Left lung (tissue), 10 donors: ENCODE data around the gene ARHGEF2. TPM values are rescaled to one million over a fixed set of nuclear protein-coding genes. Genes with fewer than 3 reads are reported as not detected.

Experiments used
- ATAC-seq: fragments of 200-7000 bp; cut with Tn5 transposase; one replicate; pipeline ENCODE4 v1.9.1; 2020; ENCODE audit warnings: moderate library complexity
- DNase-seq, 4 donors: peaks; one replicate each; pipeline ENCODE4 v3.0.0-alpha.2; 2013 to 2020
- H3K27ac ChIP-seq, 2 donors: fragments of 200-600 bp; sonication (generic) in 1 of 2; one replicate each; pipeline versions ENCODE4 v1.5.0 to v1.8.0; 2020 to 2021
- H3K27me3 ChIP-seq, 2 donors: fragments of 200-600 bp; sonication (generic) in 1 of 2; one replicate each; pipeline versions ENCODE4 v1.5.0 to v1.8.0; 2020 to 2021
- H3K36me3 ChIP-seq, 2 donors: fragments of 200-600 bp; sonication (generic) in 1 of 2; one replicate each; pipeline versions ENCODE4 v1.5.0 to v1.8.0; 2020 to 2021
- H3K4me1 ChIP-seq, 2 donors: fragments of 200-600 bp; one replicate each; pipeline ENCODE4 v1.8.0; 2021
- H3K4me3 ChIP-seq, 2 donors: fragments of 200-600 bp; sonication (generic) in 1 of 2; one replicate each; pipeline versions ENCODE4 v1.5.0 to v1.8.0; 2020 to 2021; ENCODE audit warnings: mild to moderate bottlenecking in 1 of 2
- H3K9me3 ChIP-seq, 2 donors: fragments of 200-600 bp; sonication (generic) in 1 of 2; one replicate each; pipeline versions ENCODE4 v1.5.0 to v1.8.0; 2020 to 2021
- intact Hi-C, 2 donors: fragments of 100-400 bp; cut with DNase I; formaldehyde crosslinking; loops; one replicate each; pipeline versions ENCODE4 v1.11.2 to v1.14.2; 2022
- polyA plus RNA-seq, 6 donors: library from polyadenylated mRNA; unstranded; fragments of 120-200 nt; gene quantifications; one replicate each; pipeline ENCODE4 v1.2.1, GENCODE V29; 2013; ENCODE audit not compliant: insufficient read length in 6 of 6
- total RNA-seq, 2 donors: library from RNA; stranded (reverse); fragmentation: NEBNext Ultra II Directional; extraction: Animal tissue kit (Norgen Biotek cat#: 25700); gene quantifications; one replicate each; pipeline ENCODE4 v1.2.1, GENCODE V29; 2021
- TF ChIP-seq, protein P1 (sequence below), 2 donors: fragments of 200-600 bp; sonication (generic) in 1 of 2; IDR thresholded peaks; one replicate each; pipeline versions ENCODE4 v1.5.0 to v1.8.0; 2021; ENCODE audit warnings: antibody characterized with exemption in 2 of 2
- donor health status: DM: no; HTN: yes; CAD: no.
- donor health status: DM: no; HTN: no; CAD: no.

Gene ARHGEF2
- total and polyA plus RNA-seq, 8 donors = 158 to 290 (median 218) TPM

DNA sequence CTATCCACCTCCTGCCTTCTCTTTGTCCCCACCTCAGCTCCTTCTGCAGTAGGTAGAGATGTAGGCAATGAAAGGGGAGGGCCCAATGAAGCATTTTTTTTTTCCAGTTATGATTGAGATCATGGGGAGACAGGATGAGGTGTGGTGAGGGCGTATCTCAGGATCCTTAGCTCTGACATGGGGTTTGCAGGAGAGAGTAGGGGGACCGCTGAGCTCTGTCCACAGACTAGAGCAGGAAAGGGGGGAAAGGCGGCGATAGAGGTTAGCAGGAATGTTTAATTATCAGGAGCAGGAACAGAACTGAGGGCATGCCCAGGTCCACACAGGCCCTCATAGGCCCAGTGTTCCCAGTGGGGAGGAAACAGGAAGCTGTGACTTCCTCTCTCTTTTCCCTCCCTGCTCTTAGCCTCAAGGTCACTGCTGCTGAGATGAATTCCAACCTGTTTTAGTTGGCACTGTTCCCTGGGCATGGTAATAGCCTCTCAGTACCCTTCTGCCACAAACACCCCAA lies 37.8 kb downstream of the ARHGEF2 start:
- intact Hi-C loops = no loop called here
- Histone ChIP-seq H3K4me1 (peaks cover 22 to 75% of the 10 kb centered on the region in 2 donors), H3K4me3 (no peak overlapping the region), H3K9me3 (no peaks in the 10 kb centered on the region), H3K27ac (peak overlapping the region; percentile 79 to 80), H3K36me3 (peaks cover 0 to 3% of the 10 kb centered on the region in 2 donors), H3K27me3 (no peaks in the 10 kb centered on the region)
- ATAC-seq = peak; percentile 78
- TF ChIP-seq, protein P1, sequence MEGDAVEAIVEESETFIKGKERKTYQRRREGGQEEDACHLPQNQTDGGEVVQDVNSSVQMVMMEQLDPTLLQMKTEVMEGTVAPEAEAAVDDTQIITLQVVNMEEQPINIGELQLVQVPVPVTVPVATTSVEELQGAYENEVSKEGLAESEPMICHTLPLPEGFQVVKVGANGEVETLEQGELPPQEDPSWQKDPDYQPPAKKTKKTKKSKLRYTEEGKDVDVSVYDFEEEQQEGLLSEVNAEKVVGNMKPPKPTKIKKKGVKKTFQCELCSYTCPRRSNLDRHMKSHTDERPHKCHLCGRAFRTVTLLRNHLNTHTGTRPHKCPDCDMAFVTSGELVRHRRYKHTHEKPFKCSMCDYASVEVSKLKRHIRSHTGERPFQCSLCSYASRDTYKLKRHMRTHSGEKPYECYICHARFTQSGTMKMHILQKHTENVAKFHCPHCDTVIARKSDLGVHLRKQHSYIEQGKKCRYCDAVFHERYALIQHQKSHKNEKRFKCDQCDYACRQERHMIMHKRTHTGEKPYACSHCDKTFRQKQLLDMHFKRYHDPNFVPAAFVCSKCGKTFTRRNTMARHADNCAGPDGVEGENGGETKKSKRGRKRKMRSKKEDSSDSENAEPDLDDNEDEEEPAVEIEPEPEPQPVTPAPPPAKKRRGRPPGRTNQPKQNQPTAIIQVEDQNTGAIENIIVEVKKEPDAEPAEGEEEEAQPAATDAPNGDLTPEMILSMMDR (IDR thresholded peaks at IDR 0.05) = no peak
- peak in 1 of 4 donors; percentile 74 for DNase-seq

DNA sequence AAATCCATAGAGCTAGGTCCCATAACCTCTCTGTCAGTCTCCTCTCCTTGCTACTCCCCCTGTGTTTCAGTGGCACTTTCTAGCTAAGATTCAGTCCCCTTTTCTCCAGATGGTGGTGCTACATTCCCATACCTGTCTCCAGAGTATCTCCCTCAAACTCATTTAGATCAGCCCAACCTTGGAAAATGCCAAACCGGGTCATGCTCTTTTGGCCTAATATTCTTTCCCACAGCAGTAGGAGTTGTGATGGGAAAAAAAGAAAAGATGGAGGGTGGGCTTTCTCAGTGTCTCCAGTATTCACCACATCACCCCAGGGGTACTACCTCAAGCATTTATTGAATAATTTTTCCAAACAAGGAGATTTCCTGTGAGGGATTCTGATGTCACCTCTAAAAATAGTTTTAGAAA lies 40.1 kb downstream of the ARHGEF2 start:
- peaks cover 0 to 4% of the 10 kb centered on the region in 2 donors for H3K36me3 ChIP-seq
- peaks cover 22 to 68% of the 10 kb centered on the region in 2 donors for H3K4me1 ChIP-seq
- H3K4me3 ChIP-seq = no peak overlapping the region
- no peaks in the 10 kb centered on the region for H3K27me3 ChIP-seq
- peak overlapping the region in 1 of 2 donors; percentile 27 for H3K27ac ChIP-seq
- ATAC-seq (peak; percentile 13), DNase-seq (peak in 2 of 4 donors; percentile 43 to 75)
- TF ChIP-seq, protein P1 (IDR thresholded peaks at IDR 0.05) = peak; percentile 39 to 52
- no peaks in the 10 kb centered on the region for H3K9me3 ChIP-seq
- intact Hi-C loops = loop anchor here in 1 of 2 donors (5.0 kb wide), 1 partner anchor 49 kb away; no protein-coding TSS in a partner anchor

DNA sequence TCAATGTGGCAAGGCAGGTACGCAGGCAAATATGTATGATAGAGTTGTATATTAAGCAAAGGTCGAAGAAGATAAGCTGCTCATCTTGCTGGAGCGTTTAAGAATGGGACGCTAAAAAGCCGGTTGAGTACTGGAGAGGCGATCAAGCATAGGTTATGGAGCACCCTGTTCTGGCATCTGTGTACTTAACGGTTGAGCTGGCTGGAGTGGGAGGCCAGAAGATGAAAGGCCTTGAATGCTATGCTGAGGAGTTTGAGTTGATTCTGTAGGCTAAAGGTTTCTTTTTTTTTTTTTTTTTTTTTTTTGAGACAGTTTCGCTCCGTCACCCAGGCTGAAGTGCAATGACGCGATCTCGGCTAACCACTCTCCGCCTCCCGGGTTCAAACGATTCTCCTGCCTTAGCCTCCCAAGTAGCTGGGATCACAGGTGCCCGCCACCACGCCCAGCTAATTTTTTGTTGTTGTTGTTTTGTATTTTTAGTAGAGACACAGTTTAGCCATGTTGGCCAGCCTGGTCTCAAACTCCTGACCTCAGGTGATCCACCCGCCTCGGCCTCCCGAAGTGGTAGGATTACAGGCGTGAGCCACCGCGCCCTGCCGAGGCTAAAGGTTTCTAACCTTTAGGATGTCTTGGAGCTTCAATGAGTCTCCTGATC lies 43.3 kb downstream of the ARHGEF2 start:
- TF ChIP-seq, protein P1 (IDR thresholded peaks at IDR 0.05) = no peak
- H3K9me3 ChIP-seq = no peaks in the 10 kb centered on the region
- H3K27me3 ChIP-seq = no peaks in the 10 kb centered on the region
- H3K4me3 ChIP-seq = peak overlapping the region; percentile 60 to 80
- intact Hi-C loops = loop anchor here in 1 of 2 donors (5.0 kb wide), 1 partner anchor 52 kb away; no protein-coding TSS in a partner anchor
- H3K27ac ChIP-seq = peak overlapping the region; percentile 89 to 91
- H3K4me1 ChIP-seq = peaks cover 30 to 68% of the 10 kb centered on the region in 2 donors
- ATAC-seq = peak; percentile 50
- peak in 1 of 4 donors; percentile 53 for DNase-seq
- peaks cover 0 to 36% of the 10 kb centered on the region in 2 donors for H3K36me3 ChIP-seq

DNA sequence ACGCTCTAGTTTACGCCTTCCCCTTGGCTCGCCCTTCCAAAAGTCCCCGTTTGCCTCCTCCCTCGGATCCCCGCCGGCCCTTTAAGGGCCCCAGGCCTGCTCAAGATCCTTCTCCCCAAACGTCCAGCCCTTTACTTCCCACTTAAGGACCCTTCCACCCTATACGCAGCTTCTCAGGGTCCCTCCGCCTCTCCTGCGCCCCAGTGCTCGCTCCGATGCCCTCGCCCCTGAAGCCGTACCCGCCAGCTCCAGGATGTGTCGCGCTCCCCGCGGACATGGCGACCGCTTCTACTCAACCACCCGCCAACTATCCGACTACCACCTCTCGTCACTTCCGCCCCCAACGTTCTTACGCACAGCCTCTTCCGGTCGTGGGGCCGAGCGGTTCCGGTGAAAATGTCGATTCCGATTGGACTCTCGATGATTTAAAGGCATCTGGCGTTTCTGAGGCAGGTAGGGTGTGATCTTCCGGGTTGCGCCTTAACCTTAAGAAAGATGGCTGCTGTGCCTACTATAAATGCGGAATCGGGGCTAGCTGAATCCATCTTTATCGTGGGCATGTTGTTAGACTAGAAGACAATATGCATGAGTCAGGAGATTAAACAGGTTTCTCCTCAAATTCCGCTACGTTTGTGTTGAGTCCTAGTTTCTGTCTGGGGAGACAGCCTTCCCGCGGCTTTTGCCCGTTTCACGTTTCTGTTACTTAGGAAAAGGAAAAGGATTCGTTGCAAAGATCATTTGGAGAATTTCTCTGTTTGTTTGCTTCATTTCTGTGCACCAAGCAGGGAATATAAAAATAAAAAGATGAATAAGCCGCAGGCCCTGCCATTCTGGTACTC lies 44.0 kb downstream of the ARHGEF2 start, which contains the start of gene KHDC4:
KHDC4 (minus strand) TSS at position 317 of the 839 bp plus-strand sequence; CDS start at position 277, 40 bp downstream.
- H3K27me3 ChIP-seq = no peaks in the 10 kb centered on the region
- intact Hi-C loops = no loop called here
- H3K4me3 ChIP-seq = peak within 1 kb of the TSS; percentile 60 to 80
- H3K36me3 ChIP-seq = peaks cover 0 to 43% of the 10 kb centered on the region in 2 donors
- ATAC-seq = peak; percentile 97
- peak; percentile 94 to 99 (median 96) for DNase-seq
- H3K27ac ChIP-seq = peak within 1 kb of the TSS; percentile 89 to 91
- peaks cover 26 to 68% of the 10 kb centered on the region in 2 donors for H3K4me1 ChIP-seq
- H3K9me3 ChIP-seq = no peaks in the 10 kb centered on the region
- TF ChIP-seq, protein P1 (IDR thresholded peaks at IDR 0.05) = no peak
